C4-2B (cell line): ENCODE measurements around the gene THRB.

Experiments used
- ZFX ChIP-seq: fragments of 450-650 bp; IDR thresholded peaks from 2 replicates; pipeline ENCODE4 v1.6.1; 2017
- TF ChIP-seq, protein P1 (sequence below): fragments of 450-650 bp; conservative IDR thresholded peaks from 2 replicates; pipeline ENCODE4 v1.5.1; 2017; ENCODE audit warnings: mild to moderate bottlenecking

DNA sequence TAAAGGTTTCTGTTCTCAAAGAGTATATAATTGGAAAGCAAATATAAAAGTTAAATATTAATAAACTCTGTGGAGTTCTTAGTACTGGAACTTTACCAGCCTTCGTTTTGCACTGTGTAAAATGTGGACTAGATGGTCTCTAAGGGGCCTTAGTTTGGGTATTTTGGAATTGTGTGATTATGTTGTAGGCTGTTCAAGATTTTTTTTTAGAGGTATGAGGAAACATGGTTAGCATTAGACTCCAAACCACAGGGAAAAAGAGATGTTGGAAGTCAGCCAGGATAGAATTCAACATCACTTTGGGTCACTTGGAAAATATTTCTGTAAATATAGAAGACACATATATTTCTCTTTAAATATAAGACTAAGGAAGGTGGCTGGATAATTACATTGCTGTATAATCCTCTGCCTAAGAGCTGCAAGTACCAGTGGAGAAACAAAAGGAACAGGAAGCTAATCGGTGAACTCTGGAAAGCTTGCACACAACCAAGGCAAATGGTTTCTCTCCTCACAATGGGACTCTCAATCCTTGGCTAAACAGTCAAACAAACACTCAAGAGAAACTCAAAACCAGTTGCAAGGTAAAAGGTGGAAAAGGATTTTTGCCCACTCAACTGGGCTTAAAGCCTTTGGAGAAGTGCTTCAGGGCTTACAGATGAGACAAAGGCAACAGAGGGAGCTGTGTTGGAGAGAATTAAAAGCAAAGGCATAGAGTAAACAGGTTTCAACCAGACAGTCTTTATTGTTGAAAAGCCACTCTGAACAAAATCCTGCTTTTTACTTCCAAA is 407.8 kb downstream of the THRB start:
- TF ChIP-seq ZFX: no peak
- TF ChIP-seq, protein P1, sequence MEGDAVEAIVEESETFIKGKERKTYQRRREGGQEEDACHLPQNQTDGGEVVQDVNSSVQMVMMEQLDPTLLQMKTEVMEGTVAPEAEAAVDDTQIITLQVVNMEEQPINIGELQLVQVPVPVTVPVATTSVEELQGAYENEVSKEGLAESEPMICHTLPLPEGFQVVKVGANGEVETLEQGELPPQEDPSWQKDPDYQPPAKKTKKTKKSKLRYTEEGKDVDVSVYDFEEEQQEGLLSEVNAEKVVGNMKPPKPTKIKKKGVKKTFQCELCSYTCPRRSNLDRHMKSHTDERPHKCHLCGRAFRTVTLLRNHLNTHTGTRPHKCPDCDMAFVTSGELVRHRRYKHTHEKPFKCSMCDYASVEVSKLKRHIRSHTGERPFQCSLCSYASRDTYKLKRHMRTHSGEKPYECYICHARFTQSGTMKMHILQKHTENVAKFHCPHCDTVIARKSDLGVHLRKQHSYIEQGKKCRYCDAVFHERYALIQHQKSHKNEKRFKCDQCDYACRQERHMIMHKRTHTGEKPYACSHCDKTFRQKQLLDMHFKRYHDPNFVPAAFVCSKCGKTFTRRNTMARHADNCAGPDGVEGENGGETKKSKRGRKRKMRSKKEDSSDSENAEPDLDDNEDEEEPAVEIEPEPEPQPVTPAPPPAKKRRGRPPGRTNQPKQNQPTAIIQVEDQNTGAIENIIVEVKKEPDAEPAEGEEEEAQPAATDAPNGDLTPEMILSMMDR: no peak
